Measurements from ENCODE around the gene TAF11L6. TPM values are rescaled to one million over a fixed set of nuclear protein-coding genes. Genes with fewer than 3 reads are reported as not detected.
"Not testable (repeated sequence)": the region's sequence is repeated elsewhere in the genome, so short reads cannot be mapped to it uniquely, and the experiment has no call there.

TAF11L6 gene
- total RNA-seq: not detected
- long read RNA-seq: 0 reads

GRCh38 chr5:17528369-17528768, at the start of gene TAF11L6:
Gene TAF11L6, plus strand, starts transcription at chr5:17528669.
- intact Hi-C loops (cut with DNase I); ATAC-seq; DNase-seq (ENCODE audit: missing footprints): not testable (repeated sequence)

- ATAC-seq: no peak
- intact Hi-C loops (cut with DNase I): no loop called here
These were observed 47.1 kb upstream of the TAF11L6 start for GRCh38 chr5:17481378-17481777.

GRCh38 chr5:17482790-17483189, 45.7 kb upstream of the TAF11L6 start:
- ATAC-seq (no peak), DNase-seq (ENCODE audit: missing footprints) (no peak)
- intact Hi-C loops (cut with DNase I): no loop called here

More at GRCh38 chr5:17481378-17481777, 47.1 kb upstream of the TAF11L6 start:
- no peak for DNase-seq (ENCODE audit: missing footprints)

DNA sequence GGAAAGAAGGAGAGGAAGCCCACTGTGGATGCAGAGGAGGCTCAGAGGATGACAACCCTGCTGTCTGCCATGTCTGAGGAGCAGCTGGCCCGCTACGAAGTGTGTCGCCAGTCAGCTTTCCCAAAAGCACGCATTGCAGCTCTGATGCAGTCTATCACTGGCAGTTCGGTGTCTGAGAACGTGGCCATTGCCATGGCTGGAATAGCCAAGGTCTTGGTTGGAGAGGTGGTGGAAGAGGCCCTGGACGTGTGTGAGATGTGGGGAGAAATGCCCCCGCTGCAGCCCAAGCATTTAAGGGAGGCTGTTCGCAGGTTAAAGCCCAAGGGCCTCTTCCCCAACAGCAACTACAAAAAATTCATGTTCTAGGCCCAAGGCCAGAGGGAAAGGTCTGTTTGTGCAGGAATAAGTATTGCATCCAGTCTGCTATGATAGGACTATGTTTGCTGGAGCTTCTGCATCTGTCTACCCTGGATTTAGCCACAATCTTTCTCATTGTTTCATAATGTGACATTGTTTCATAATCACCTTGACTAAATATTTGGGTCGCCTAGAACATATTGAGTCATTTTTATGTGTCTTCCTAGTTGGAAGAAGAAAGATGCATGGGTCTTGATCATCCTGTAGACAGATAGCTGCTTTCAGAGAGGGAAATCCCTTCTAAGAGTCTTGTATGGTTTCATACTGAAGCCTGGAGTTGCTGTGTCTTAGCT, 41.9 kb upstream of the TAF11L6 start:
- DNase-seq (ENCODE audit: missing footprints); intact Hi-C loops (cut with DNase I); ATAC-seq: not testable (repeated sequence)

DNA sequence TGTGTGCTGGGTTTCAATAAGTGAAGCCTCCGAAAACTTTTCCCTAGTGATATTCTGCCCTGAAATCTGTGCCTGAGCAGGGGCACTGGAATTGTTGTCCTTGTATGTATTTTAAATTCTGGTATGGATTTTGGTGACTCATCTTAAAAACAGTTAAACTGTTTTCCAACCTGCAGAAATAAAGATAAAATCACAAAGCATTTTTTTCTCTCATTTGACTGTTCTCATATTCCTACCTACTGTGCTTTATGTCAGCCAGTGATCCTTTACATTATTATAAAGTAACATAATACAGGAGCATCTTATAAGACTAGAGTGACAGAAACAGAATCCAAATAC, 41.3 kb upstream of the TAF11L6 start:
- no peak for DNase-seq (ENCODE audit: missing footprints)
- intact Hi-C loops (cut with DNase I): no loop called here
- ATAC-seq: no peak

DNA sequence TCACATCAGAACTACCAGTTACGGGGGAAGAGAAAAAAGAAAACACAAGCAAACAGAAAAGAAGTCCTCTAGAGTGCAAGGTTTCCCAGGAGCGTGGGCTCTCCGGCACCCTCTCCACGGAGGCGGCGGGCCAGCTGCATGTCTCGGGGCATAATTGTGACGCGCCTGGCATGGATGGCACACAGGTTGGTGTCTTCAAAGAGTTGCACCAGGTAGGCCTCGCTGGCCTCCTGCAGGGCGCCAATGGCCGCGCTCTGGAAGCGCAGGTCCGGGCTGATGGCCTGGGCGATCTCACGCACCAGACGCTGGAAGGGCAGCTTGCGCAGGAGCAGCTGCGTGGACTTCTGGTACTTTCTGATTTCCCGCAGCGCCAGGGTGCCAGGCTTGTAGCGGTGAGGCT, 37.2 kb upstream of the TAF11L6 start:
- DNase-seq (ENCODE audit: missing footprints); intact Hi-C loops (cut with DNase I); ATAC-seq: not testable (repeated sequence)

DNA sequence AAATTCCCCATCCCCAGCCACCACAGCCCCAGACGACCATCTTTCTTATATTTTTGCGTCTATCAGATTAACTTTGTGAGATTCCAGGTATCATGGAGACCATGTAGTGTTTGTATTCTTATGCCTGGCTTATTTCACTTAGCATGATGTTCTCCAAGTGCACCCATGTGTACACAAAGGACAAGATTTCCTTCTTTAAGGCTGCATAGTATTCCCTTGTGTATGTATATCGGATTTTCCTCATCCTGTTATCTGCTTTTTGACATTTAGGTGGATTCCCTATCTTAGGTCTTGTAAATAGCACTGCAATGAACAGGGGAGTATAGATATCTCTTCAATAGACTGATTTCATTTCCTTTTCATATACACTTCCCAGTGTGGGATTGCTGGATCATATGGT, 35.7 kb upstream of the TAF11L6 start:
- ATAC-seq (no peak), DNase-seq (ENCODE audit: missing footprints) (no peak)
- intact Hi-C loops (cut with DNase I): no loop called here

DNA sequence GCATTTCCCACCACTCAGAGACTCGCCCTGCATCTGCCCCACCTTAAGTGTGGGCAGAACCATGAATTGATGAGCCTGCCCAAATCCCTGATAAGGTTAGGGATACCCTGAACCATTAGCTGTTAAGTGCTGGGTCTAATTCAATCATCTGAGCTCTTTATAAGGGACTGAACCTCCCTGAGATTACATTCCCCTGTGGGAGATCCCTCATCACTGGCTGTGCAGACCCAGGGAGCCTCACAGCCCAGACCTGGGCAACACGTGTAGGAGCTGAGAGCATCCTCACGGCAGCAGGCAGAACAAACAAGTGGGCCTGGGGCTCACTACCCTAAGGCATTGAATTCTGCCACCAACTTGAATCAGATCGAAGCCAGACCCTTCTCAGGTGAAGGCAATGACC, 31.0 kb upstream of the TAF11L6 start:
- DNase-seq (ENCODE audit: missing footprints) (no peak), ATAC-seq (no peak)
- intact Hi-C loops (cut with DNase I): no loop called here

DNA sequence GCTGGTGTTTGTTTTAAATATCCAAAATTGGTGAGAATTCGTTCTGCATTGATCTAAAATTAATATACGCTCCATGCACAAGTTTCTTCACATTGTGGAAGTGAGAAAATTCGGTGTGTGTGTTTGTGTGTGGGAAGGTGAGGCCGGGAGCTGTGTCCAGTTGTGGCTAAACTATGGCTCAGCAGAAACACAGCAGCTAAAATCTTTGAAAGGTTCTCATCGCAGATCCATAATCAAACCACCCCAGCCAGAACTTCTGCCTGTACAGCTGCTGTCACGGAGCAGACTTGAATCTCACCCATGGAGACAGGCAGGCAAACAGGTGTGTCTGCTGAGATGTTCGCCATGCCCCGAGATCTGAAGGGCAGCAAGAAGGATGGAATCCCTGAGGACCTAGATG, 30.5 kb upstream of the TAF11L6 start, which contains the start of gene TAF11L2:
TSS of gene TAF11L2 (plus strand) at position 301 of the 400 bp plus-strand sequence.
- ATAC-seq; DNase-seq (ENCODE audit: missing footprints); intact Hi-C loops (cut with DNase I): not testable (repeated sequence)

DNA sequence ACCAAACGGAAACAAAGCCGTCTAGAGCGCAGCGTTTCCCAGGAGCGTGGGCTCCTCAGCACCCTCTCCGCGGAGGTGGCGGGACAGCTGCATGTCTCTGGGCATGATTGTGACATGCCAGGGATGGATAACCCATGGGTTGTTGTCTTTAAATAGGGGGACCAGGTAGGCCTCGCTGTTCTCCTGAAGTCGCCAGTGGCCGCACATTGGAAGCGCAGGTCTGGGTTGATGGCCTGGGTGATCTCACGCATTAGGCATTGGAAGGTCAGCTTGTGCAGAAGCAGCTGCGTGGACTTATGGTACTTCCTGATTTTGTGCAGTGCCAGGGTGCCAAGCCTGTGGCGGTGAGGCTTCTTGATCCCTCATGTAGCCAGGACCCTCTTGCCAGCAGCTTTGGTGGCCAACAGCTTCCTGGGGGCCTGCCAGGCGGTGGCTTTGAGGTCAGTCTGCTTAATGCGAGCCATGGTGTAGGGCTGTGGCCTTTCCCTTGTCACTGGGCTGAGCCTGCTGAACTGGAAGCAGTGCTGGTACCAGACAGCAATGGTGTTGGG, 16.6 kb upstream of the TAF11L6 start:
- DNase-seq (ENCODE audit: missing footprints): peak; percentile 65
- ATAC-seq: no peak
- intact Hi-C loops (cut with DNase I): no loop called here

DNA sequence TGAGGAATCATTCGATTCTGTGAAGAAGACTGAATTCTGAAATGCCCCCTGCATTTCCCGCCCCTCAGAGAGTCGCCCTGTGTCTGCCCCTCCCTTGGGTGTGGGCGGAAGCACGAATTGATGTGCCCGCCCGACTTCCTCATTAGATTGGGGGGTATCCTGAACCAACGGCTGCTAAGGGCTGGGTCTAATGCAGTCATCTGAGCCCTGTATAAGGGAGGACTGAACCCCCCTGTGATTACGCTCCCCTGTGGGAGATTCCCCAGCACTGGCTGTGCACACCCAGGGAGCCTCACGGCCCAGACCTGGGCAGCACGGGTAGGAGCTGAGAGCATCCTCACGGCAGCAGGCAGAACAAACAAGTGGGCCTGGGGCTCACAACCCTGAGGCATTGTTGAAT, 10.9 kb upstream of the TAF11L6 start:
- DNase-seq (ENCODE audit: missing footprints); ATAC-seq; intact Hi-C loops (cut with DNase I): not testable (repeated sequence)

DNA sequence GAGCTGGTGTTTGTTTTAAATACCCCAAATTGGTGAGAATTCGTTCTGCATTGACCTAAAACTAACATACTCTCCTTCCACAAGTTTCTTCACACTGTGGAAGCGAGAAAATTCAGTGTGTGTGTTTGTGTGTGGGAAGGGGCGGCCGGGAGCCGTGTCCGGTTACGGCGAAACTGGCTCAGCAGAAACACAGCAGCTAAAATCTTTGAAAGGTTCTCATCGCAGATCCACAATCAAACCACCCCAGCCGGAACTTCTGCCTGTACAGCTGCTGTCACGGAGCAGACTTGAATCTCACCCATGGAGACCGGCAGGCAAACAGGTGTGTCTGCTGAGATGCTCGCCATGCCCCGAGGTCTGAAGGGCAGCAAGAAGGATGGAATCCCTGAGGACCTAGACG, 10.4 kb upstream of the TAF11L6 start, which contains the start of gene TAF11L3:
TSS of gene TAF11L3 (plus strand) at position 301 of the 400 bp plus-strand sequence.
- DNase-seq (ENCODE audit: missing footprints); ATAC-seq; intact Hi-C loops (cut with DNase I): not testable (repeated sequence)

DNA sequence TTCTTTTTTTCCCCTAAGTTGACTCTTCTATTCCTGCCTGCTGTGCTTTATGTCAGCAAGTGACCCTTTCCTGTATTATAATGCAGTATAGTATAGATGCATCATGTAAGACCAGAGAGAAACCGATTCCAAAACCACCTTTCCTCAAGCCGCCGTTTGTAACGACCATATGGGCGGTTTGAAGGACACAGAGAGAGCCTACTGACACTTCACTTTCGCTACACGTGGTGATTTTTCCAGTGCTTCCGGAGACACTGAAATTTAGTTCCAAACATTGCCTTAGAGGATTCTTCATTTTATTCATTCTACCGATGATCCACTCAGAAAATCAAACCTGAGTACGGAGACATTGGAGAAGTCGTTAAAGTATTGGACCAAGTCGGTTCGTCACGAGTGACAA, 9.0 kb upstream of the TAF11L6 start:
- intact Hi-C loops (cut with DNase I); ATAC-seq; DNase-seq (ENCODE audit: missing footprints): not testable (repeated sequence)

DNA sequence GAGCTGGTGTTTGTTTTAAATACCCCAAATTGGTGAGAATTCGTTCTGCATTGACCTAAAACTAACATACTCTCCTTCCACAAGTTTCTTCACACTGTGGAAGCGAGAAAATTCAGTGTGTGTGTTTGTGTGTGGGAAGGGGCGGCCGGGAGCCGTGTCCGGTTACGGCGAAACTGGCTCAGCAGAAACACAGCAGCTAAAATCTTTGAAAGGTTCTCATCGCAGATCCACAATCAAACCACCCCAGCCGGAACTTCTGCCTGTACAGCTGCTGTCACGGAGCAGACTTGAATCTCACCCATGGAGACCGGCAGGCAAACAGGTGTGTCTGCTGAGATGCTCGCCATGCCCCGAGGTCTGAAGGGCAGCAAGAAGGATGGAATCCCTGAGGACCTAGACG, 7.0 kb upstream of the TAF11L6 start, which contains the start of gene TAF11L4:
TSS of gene TAF11L4 (plus strand) at position 301 of the 400 bp plus-strand sequence.
- DNase-seq (ENCODE audit: missing footprints); intact Hi-C loops (cut with DNase I); ATAC-seq: not testable (repeated sequence)

GRCh38 chr5:17524935-17525334, 3.5 kb upstream of the TAF11L6 start, which contains the start of gene TAF11L5:
Gene TAF11L5, plus strand, starts transcription at chr5:17525235.
- intact Hi-C loops (cut with DNase I); ATAC-seq; DNase-seq (ENCODE audit: missing footprints): not testable (repeated sequence)

DNA sequence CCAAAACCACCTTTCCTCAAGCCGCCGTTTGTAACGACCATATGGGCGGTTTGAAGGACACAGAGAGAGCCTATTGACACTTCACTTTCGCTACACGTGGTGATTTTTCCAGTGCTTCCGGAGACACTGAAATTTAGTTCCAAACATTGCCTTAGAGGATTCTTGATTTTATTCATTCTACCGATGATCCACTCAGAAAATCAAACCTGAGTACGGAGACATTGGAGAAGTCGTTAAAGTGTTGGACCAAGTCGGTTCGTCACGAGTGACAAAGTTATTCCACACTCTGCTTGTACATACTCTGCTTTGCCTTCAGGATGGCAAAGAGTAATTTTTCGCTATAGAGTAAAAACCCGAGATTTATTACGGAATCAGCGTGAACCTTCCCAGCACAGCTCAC, 2.0 kb upstream of the TAF11L6 start:
- DNase-seq (ENCODE audit: missing footprints); intact Hi-C loops (cut with DNase I); ATAC-seq: not testable (repeated sequence)
